GM12872 (cell line): Measurements from ENCODE around the gene KIRREL2.

Source experiments
- TF ChIP-seq, protein P1 (sequence below): IDR thresholded peaks from 3 replicates; pipeline ENCODE4 v1.5.1; 2011; ENCODE audit warnings: low read depth, mild to moderate bottlenecking, low read length, moderate library complexity; ENCODE audit not compliant: insufficient read depth

The KIRREL2 gene

DNA sequence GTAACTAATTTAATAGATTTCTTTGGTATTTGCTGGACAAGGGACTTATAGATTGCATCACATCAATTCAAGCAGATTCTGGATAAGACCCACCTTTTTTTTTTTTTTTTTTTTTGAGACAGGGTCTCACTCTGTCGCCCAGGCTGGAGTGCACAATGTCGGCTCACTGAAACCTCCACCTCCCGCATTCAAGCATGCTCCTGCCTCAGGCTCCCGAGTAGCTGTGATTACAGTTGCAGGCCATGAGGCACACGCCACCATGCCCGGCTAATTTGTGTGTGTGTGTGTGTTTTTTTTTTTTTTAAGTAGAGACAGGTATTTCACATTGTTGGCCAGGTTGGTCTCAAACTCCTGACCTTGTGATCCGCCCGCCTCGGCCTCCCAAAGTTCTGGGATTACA is 39.9 kb upstream of the KIRREL2 start:
- TF ChIP-seq, protein P1, sequence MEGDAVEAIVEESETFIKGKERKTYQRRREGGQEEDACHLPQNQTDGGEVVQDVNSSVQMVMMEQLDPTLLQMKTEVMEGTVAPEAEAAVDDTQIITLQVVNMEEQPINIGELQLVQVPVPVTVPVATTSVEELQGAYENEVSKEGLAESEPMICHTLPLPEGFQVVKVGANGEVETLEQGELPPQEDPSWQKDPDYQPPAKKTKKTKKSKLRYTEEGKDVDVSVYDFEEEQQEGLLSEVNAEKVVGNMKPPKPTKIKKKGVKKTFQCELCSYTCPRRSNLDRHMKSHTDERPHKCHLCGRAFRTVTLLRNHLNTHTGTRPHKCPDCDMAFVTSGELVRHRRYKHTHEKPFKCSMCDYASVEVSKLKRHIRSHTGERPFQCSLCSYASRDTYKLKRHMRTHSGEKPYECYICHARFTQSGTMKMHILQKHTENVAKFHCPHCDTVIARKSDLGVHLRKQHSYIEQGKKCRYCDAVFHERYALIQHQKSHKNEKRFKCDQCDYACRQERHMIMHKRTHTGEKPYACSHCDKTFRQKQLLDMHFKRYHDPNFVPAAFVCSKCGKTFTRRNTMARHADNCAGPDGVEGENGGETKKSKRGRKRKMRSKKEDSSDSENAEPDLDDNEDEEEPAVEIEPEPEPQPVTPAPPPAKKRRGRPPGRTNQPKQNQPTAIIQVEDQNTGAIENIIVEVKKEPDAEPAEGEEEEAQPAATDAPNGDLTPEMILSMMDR, result no peak

DNA sequence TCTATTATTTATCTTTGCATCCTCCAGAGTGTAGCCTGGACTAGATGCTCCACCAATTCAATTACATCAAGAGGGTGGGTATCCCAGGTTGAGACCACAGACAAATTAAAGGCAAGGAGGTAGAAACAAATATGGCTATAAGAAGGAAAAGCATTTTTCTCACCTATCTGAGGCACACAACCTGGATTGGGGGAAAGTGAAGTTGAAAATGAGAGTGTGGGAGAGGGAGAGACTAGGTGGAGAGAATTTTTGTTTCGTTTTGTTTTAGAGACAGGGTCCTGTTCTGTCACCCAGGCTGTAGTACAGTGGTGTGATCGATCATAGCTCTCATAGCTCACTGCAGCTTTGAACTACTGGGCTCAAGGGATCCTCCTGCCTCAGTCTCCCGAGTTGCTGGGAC is 38.3 kb upstream of the KIRREL2 start:
- TF ChIP-seq, protein P1, result no peak

DNA sequence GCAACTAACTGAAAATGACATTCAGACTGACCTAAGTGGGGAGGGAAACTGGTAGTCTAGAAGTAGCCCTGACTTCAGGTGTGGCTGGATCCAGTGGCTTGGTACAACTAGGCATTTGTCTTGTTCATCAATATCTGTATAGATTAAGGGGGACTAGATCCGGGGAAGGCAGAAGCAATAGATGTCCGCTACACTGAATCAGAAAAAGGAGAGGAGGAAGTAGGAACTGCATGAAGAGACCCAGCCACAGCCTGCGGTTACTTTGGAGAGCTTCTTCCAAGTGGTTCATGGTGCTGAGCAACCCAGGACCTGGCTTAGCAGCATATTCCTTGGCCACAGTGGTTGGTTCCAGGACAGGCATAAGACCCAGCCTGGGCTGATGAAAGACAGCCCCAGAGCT is 34.1 kb upstream of the KIRREL2 start:
- TF ChIP-seq, protein P1, result no peak

DNA sequence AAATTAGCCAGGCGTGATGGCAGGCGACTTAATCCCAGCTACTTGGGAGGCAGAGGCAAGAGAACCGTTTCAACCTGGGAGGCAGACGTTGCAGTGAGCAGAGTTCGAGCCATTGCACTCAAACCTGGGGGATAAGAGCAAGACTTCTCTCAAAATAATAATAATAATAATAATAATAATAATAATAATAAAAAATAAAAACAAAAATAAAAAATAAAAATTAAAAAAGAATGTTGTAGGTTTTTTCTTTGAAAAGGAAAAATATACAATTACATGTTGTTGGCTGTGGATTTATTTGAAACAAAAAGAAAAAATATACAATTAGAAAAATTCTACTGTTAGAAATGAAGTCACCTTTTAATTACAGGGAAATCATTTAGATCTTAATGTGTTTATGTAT is 32.6 kb upstream of the KIRREL2 start:
- TF ChIP-seq, protein P1, result no peak

DNA sequence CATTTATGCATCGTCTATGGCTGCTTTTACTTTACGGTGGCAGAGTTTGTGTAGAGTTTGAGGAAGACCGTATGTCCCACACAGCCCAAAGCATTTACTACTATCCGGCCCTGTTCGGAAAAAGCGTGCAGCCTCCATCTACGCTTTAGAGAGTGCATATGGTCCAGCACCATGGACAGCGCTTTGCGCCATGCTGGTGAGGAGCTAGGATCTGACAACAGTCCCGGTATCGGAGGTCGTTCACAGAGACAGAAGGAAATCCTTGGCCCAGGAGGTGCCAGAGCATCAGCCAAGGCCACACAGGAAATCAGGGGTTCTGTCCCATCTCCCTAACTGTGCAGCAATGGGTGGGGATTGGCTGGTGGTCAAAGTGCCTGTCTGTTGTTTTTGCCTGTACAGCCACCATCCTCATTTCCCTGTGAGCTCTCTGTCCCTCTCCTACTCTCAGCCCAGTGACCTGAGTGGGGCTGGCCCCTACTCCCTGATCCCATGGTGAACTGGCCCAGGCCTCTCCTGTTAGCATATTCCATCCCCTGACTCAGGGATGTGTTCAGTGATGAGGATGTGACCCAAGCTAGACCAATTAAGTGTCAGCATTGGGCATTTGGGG is 27.9 kb upstream of the KIRREL2 start:
- TF ChIP-seq, protein P1, result no peak

DNA sequence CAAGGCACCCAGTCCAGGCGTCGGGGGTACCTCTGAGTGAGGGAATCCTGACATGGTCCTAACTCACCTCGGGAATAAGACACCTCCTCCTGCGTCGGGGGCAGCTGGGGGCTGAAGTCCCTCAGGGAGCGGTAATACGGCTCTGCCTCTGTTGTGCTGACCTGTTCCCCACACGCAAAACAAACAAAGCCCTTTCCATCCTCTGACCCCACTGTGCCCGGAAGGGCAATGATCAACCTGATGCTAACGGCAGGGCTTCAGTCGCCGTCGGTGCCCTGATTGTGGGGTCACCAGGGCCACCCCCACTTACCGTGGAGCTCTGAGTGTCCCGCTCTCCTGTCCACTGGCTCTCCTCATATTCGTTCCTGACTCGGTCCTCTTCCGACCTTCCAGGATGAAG is 25.7 kb upstream of the KIRREL2 start:
- TF ChIP-seq, protein P1, result no peak

DNA sequence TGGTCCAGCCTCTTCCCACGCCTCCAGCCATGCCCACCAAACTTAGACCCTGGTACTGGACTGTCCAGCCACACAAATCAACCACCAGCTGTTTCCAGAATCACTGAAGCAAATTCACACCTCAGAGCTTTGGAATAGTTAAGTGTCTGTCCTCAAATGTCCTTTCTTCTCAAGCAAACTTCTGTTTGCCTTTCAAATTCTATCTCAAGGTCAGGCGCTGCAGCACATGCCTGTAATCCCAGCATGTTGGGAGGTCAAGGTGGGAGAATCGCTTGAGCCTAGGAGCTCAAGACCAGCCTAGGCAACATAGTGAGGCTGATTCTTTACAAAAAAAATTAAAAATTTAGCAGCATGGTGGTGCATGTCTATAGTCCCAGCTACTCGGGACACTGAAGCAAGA is 24.7 kb upstream of the KIRREL2 start:
- TF ChIP-seq, protein P1, result no peak
